OCI-LY7 (cell line): ENCODE data around the gene TMEM59L. TPM values are rescaled to one million over a fixed set of nuclear protein-coding genes. Genes with fewer than 3 reads are reported as not detected.
A peak's percentile ranks its signal among the peaks of the same experiment; 100 is the strongest.

Source experiments
- BruUV-seq: library from RNA; stranded (reverse); fragments of 400-500 nt; replicated peaks from 2 replicates; lab custom pipeline; 2021; lab: Mats Ljungman, UMichigan
- CTCF ChIA-PET: fragments of 300-600 bp; sonication (Branson Sonifier 250); formaldehyde crosslinking; loops from one replicate; lab custom pipeline; 2022; ENCODE audit warnings: antibody characterized with exemption; ENCODE audit not compliant: unreplicated experiment; lab: Charles Lee
- POLR2A ChIA-PET: fragments of 300-600 bp; sonication (Branson Sonifier 250); formaldehyde crosslinking; loops from one replicate; lab custom pipeline; 2022; ENCODE audit warnings: antibody characterized with exemption; lab: Charles Lee
- DNase-seq: peaks from one replicate; pipeline ENCODE4 v3.0.0-alpha.2; 2015; ENCODE audit warnings: low spot score
- H2AFZ ChIP-seq: fragments of 200-600 bp; sonication (generic), shearing (Covaris generic); 2 replicates; pipeline ENCODE4 v1.6.1; 2014; ENCODE audit warnings: mild to moderate bottlenecking, antibody characterized with exemption, low read length, moderate library complexity
- H3K27ac ChIP-seq: fragments of 200-600 bp; sonication (generic); 2 replicates; pipeline ENCODE4 v1.5.1; 2014; ENCODE audit warnings: mixed run types, low read depth, mild to moderate bottlenecking, moderate library complexity, low read length, inconsistent platforms; ENCODE audit not compliant: poor library complexity, severe bottlenecking
- H3K36me3 ChIP-seq: fragments of 200-600 bp; sonication (generic); 2 replicates; pipeline ENCODE4 v1.6.1; 2014; ENCODE audit warnings: mild to moderate bottlenecking, antibody characterized with exemption, low read length, moderate library complexity, mixed read lengths; ENCODE audit not compliant: insufficient read depth
- H3K4me1 ChIP-seq: fragments of 200-600 bp; sonication (generic); 2 replicates; pipeline ENCODE4 v1.5.1; 2014; ENCODE audit warnings: mild to moderate bottlenecking, low read length; ENCODE audit not compliant: insufficient read depth, poor library complexity, severe bottlenecking
- H3K4me2 ChIP-seq: fragments of 200-600 bp; sonication (generic); 2 replicates; pipeline ENCODE4 v1.6.1; 2014; ENCODE audit warnings: mild to moderate bottlenecking, low read length
- H3K4me3 ChIP-seq: fragments of 200-600 bp; sonication (generic); 2 replicates; pipeline ENCODE4 v1.5.1; 2014; ENCODE audit warnings: mild to moderate bottlenecking, low read depth, low read length; ENCODE audit not compliant: poor library complexity, severe bottlenecking
- H3K79me2 ChIP-seq: fragments of 200-600 bp; sonication (generic); 2 replicates; pipeline ENCODE4 v1.6.1; 2016; ENCODE audit warnings: low read depth, mild to moderate bottlenecking, low read length, moderate library complexity, mixed read lengths; ENCODE audit not compliant: insufficient read depth
- H3K9me2 ChIP-seq: fragments of 200-600 bp; sonication (generic); 2 replicates; pipeline ENCODE4 v1.6.1; 2016; ENCODE audit warnings: mild to moderate bottlenecking, low read length, mixed read lengths; ENCODE audit not compliant: insufficient read depth
- H3K9me3 ChIP-seq: fragments of 200-600 bp; sonication (generic); 2 replicates; pipeline ENCODE4 v1.6.1; 2014; ENCODE audit warnings: mild to moderate bottlenecking, mixed run types, low read length, mixed read lengths
- H4K20me1 ChIP-seq: fragments of 200-600 bp; sonication (generic); 2 replicates; pipeline ENCODE4 v1.6.1; 2014; ENCODE audit warnings: mild to moderate bottlenecking, antibody characterized with exemption, low read length, moderate library complexity, mixed read lengths; ENCODE audit not compliant: insufficient read depth
- EZH2phosphoT487 ChIP-seq: fragments of 200-600 bp; sonication (generic); IDR thresholded peaks from 2 replicates; pipeline ENCODE4 v1.6.1; 2018; ENCODE audit warnings: low read depth, borderline replicate concordance, mild to moderate bottlenecking, mixed run types, antibody characterized with exemption, low read length, moderate library complexity, mixed read lengths
- intact Hi-C: fragments of 100-400 bp; cut with micrococcal nuclease; formaldehyde crosslinking; loops from one replicate; pipeline ENCODE4 v1.10.0; 2022; ENCODE audit not compliant: unreplicated experiment
- total RNA-seq, 2 experiments: library from RNA; depleted of rRNA in 1 of 2; stranded (reverse); fragments of >200 nt in 1 of 2; shearing (Covaris generic) in 1 of 2; gene quantifications; 2 replicates each; pipeline ENCODE4 v1.2.3, GENCODE V29; 2014 to 2022
- TF ChIP-seq, protein P1 (sequence below): fragments of 200-600 bp; sonication (generic); conservative IDR thresholded peaks from 2 replicates; pipeline ENCODE4 v1.5.1; 2014; ENCODE audit warnings: mild to moderate bottlenecking, antibody characterized with exemption, low read length, moderate library complexity, mixed read lengths

TMEM59L gene
- total RNA-seq, 2 experiments from 2014 or later: 0.84 to 1.0 TPM

DNA sequence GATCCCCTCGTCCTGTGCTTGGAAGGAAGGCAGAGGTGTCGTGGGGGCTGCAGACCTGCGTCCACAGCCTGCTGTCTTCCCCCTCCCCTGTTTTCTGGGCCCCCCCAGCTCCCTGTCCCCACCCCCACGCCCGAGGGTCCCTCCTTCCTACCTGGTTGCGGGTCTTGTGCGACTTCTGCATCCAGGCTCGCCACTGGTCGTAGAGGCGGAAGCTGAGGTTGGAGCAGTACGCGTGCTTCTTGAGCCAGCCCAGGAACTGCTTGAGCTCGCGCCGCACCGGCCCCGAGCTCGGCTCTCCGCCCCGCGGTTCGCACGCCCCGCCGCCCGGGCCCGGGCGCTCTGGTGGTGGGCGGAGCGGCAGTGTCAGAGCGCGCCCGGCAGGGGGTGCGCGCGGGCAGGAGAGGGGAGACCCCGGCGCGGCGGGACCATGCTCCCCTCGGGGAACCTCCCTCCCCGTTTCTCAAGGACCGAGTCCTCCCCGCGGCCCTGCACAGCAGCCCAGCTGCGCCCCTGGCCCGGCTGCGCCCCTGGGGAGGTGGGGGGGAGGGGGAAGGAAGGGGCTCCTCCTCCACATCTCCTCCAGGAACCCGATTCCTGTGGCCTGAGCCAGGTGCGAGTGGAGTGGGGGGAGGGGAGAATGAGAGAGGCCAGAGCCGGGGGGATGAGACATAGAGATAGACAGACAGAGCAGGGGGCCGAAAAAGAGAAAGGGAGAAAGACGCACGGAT is 18.4 kb upstream of the TMEM59L start:
- peak overlapping the region; percentile 31 for H3K27ac ChIP-seq

DNA sequence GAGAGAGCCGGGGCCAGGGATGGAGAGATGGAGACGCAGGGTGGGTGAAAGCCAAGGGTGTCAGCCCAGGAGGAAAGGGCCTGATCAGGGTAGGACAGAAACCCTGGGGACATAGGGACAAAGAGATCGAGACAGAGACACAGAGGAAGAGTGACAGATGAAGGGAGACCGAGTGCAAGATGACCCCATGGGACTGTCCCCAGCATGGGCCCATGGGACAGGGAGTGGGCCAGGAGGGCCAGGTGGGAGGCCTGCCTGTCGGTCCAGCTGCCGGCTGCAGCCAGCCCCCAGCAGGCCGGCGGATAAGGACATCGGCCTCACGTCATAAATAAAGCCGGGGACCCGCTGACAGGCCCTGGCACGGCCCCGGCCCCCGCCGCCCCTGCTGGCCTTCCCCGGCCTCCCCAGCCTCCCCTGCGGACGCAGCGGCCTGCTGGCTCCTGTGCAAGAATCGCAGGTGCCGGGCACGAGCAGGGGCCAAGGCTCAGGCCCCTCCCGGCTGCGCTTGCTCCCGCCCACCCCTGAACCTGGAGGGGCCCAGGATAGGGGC is 17.8 kb upstream of the TMEM59L start:
- H3K4me2 ChIP-seq: peak overlapping the region; percentile 80
- peaks cover 6% of the 10 kb centered on the region for H3K79me2 ChIP-seq
- H3K4me3 ChIP-seq: peak overlapping the region; percentile 62
- peaks cover 27% of the 10 kb centered on the region for H3K4me1 ChIP-seq
- POLR2A ChIA-PET: no interaction called here
- H2AFZ ChIP-seq: peak overlapping the region; percentile 25; the same call in 1 of the 2 replicates
- intact Hi-C loops: loop anchor here (1.0 to 2.0 kb wide), 2 partner anchors 78 to 252 kb away; no protein-coding TSS in a partner anchor
- BruUV-seq: no TSS peak
- H3K27ac ChIP-seq: no peak overlapping the region
- no peaks in the 10 kb centered on the region for H3K9me3 ChIP-seq
- no peak for TF ChIP-seq EZH2phosphoT487
- TF ChIP-seq, protein P1, sequence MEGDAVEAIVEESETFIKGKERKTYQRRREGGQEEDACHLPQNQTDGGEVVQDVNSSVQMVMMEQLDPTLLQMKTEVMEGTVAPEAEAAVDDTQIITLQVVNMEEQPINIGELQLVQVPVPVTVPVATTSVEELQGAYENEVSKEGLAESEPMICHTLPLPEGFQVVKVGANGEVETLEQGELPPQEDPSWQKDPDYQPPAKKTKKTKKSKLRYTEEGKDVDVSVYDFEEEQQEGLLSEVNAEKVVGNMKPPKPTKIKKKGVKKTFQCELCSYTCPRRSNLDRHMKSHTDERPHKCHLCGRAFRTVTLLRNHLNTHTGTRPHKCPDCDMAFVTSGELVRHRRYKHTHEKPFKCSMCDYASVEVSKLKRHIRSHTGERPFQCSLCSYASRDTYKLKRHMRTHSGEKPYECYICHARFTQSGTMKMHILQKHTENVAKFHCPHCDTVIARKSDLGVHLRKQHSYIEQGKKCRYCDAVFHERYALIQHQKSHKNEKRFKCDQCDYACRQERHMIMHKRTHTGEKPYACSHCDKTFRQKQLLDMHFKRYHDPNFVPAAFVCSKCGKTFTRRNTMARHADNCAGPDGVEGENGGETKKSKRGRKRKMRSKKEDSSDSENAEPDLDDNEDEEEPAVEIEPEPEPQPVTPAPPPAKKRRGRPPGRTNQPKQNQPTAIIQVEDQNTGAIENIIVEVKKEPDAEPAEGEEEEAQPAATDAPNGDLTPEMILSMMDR: no peak
- no peaks in the 10 kb centered on the region for H3K9me2 ChIP-seq
- peaks cover 17% of the 10 kb centered on the region; the same call in 1 of the 2 replicates for H3K36me3 ChIP-seq
- DNase-seq: no peak
- CTCF ChIA-PET: no interaction called here
- no peaks in the 10 kb centered on the region for H4K20me1 ChIP-seq

More for the DNA sequence above, 18.4 kb upstream of the TMEM59L start:
- ChIA-PET POLR2A (interaction anchor here (0.6 to 0.9 kb wide), 4 partner anchors 19 to 560 kb away, joined by 3 to 5 read pairs (median 4); no protein-coding TSS in a partner anchor), CTCF (interaction anchor here (0.5 to 1.4 kb wide), 7 partner anchors 30 to 594 kb away, joined by 3 to 10 read pairs (median 5); no protein-coding TSS in a partner anchor)
- Histone ChIP-seq H3K9me2 (no peaks in the 10 kb centered on the region), H2AFZ (peak overlapping the region; percentile 25; the same call in 1 of the 2 replicates), H3K9me3 (no peaks in the 10 kb centered on the region), H3K4me3 (peak overlapping the region; percentile 62), H3K4me2 (peak overlapping the region; percentile 80), H3K36me3 (peaks cover 17% of the 10 kb centered on the region; the same call in 1 of the 2 replicates), H3K4me1 (peaks cover 32% of the 10 kb centered on the region), H3K79me2 (peaks cover 10% of the 10 kb centered on the region), H4K20me1 (no peaks in the 10 kb centered on the region)
- BruUV-seq: no TSS peak
- no peak for TF ChIP-seq EZH2phosphoT487
- TF ChIP-seq, protein P1: peak; percentile 89
- intact Hi-C loops: loop anchor here (1.0 to 2.0 kb wide), 2 partner anchors 79 to 253 kb away; no protein-coding TSS in a partner anchor
- peak; percentile 89 for DNase-seq
